HG02938 (cell line): ENCODE measurements around the gene NLRP13.

Experiments used
- ATAC-seq: cut with Tn5 transposase; IDR thresholded peaks from one replicate; pipeline ENCODE4 v1.9.1; 2021; ENCODE audit warnings: mild to moderate bottlenecking, moderate library complexity; ENCODE audit not compliant: unreplicated experiment

The NLRP13 gene

GRCh38 chr19:55907286-55907685, 24.9 kb downstream of the NLRP13 start:
- ATAC-seq = no peak

GRCh38 chr19:55902080-55902751, 29.9 kb downstream of the NLRP13 start:
- ATAC-seq = no peak

GRCh38 chr19:55901369-55902079, 30.6 kb downstream of the NLRP13 start:
- no peak for ATAC-seq

- ATAC-seq = no peak
These were observed 33.2 kb downstream of the NLRP13 start for GRCh38 chr19:55898911-55899310.

GRCh38 chr19:55882626-55883025, 49.5 kb downstream of the NLRP13 start:
- no peak for ATAC-seq

GRCh38 chr19:55877211-55877610, 54.9 kb downstream of the NLRP13 start:
- ATAC-seq = no peak

GRCh38 chr19:55870736-55871135, 61.4 kb downstream of the NLRP13 start:
- ATAC-seq = no peak

- no peak for ATAC-seq
These were observed 65.0 kb downstream of the NLRP13 start for GRCh38 chr19:55867101-55867500.

GRCh38 chr19:55866521-55866920, 65.6 kb downstream of the NLRP13 start:
- ATAC-seq = no peak

- no peak for ATAC-seq
These were observed 73.2 kb downstream of the NLRP13 start for GRCh38 chr19:55858969-55859368.

GRCh38 chr19:55858401-55858800, 73.7 kb downstream of the NLRP13 start:
- ATAC-seq = no peak

- no peak for ATAC-seq
These were observed 74.2 kb downstream of the NLRP13 start for GRCh38 chr19:55857974-55858373.

- no peak for ATAC-seq
These were observed 75.0 kb downstream of the NLRP13 start for GRCh38 chr19:55857149-55857548.

- no peak for ATAC-seq
These were observed 77.0 kb downstream of the NLRP13 start for GRCh38 chr19:55855160-55855559.
